HepG2 (cell line): ENCODE data around the gene RPS19. TPM values are rescaled to one million over a fixed set of nuclear protein-coding genes. Genes with fewer than 3 reads are reported as not detected.

Experiments
- CHCHD3 ChIP-seq: sonication (generic); formaldehyde crosslinking; IDR thresholded peaks from 2 replicates; pipeline ENCODE4 v1.8.0; 2022; ENCODE audit warnings: mild to moderate bottlenecking, missing genetic modification reagents, moderate library complexity
- ELF1 ChIP-seq: sonication (generic); formaldehyde crosslinking; IDR thresholded peaks from 2 replicates; pipeline ENCODE4 v1.4.0; 2020; ENCODE audit warnings: missing genetic modification reagents
- JDP2 ChIP-seq: sonication (generic); formaldehyde crosslinking; IDR thresholded peaks from 2 replicates; pipeline ENCODE4 v1.8.1; 2022; ENCODE audit warnings: missing genetic modification reagents, borderline replicate concordance
- KLF16 ChIP-seq, 2 experiments: sonication (generic) in 1 of 2; formaldehyde crosslinking in 1 of 2; IDR thresholded peaks; 2 replicates each; pipeline versions ENCODE4 v1.6.1 to v1.8.0; 2016 to 2023; ENCODE audit warnings: missing genetic modification reagents in 2 of 2, missing compliant biosample characterization in 1 of 2
- PRDM10 ChIP-seq: sonication (generic); formaldehyde crosslinking; IDR thresholded peaks from 2 replicates; pipeline ENCODE4 v1.4.0; 2020; ENCODE audit warnings: low read depth, missing genetic modification reagents
- RFXANK ChIP-seq: IDR thresholded peaks from 2 replicates; pipeline ENCODE4 v1.6.1; 2016
- SNAPC4 ChIP-seq: sonication (generic); formaldehyde crosslinking; IDR thresholded peaks from 2 replicates; pipeline ENCODE4 v1.4.0; 2020; ENCODE audit warnings: mild to moderate bottlenecking, missing genetic modification reagents
- THAP11 ChIP-seq: IDR thresholded peaks from 2 replicates; pipeline ENCODE4 v1.6.1; 2016; ENCODE audit warnings: missing biosample characterization, missing genetic modification reagents
- THAP7 ChIP-seq: sonication (generic); formaldehyde crosslinking; IDR thresholded peaks from 2 replicates; pipeline ENCODE4 v1.8.1; 2023; ENCODE audit warnings: mild to moderate bottlenecking, missing genetic modification reagents
- THAP8 ChIP-seq: sonication (generic); formaldehyde crosslinking; IDR thresholded peaks from 2 replicates; pipeline ENCODE4 v1.5.1; 2020; ENCODE audit warnings: missing genetic modification reagents, mild to moderate bottlenecking, borderline replicate concordance
- ZBTB14 ChIP-seq: sonication (generic); formaldehyde crosslinking; IDR thresholded peaks from 2 replicates; pipeline ENCODE4 v1.4.0; 2020; ENCODE audit warnings: missing genetic modification reagents
- ZMAT3 ChIP-seq: sonication (generic); formaldehyde crosslinking; conservative IDR thresholded peaks from 2 replicates; pipeline ENCODE4 v1.7.0; 2021; ENCODE audit warnings: missing genetic modification reagents
- ZNF253 ChIP-seq: sonication (generic); formaldehyde crosslinking; IDR thresholded peaks from 2 replicates; pipeline ENCODE4 v1.8.0; 2022; ENCODE audit warnings: mild to moderate bottlenecking, missing genetic modification reagents, borderline replicate concordance
- ZNF564 ChIP-seq: sonication (generic); formaldehyde crosslinking; IDR thresholded peaks from 2 replicates; pipeline ENCODE4 v1.8.1; 2023; ENCODE audit warnings: mild to moderate bottlenecking, missing genetic modification reagents
- ZNF597 ChIP-seq: sonication (generic); formaldehyde crosslinking; IDR thresholded peaks from 2 replicates; pipeline ENCODE4 v1.5.0; 2020; ENCODE audit warnings: missing genetic modification reagents
- ZNF83 ChIP-seq: sonication (generic); formaldehyde crosslinking; IDR thresholded peaks from 2 replicates; pipeline ENCODE4 v1.4.0; 2020; ENCODE audit warnings: missing genetic modification reagents, mild to moderate bottlenecking, borderline replicate concordance
- polyA plus RNA-seq, 8 experiments: library from polyadenylated mRNA; depleted of rRNA in 3 of 8; stranded (reverse) in 7 of 8; unstranded in 1 of 8; fragments of >200 nt; fragmentation: Illumina TruSeq in 4 of 8; extraction: Trizol in 4 of 8; gene quantifications; 2 replicates each; pipeline versions ENCODE4 v1.2.1 to v1.2.3, GENCODE V29; 2011 to 2016; ENCODE audit warnings: low read depth in 4 of 8, missing spikeins in 1 of 8, mixed read lengths in 1 of 8; ENCODE audit not compliant: insufficient read depth in 1 of 8
- total RNA-seq, 5 experiments: library from RNA; depleted of rRNA; stranded (reverse); fragments of >200 nt; fragmentation: Illumina TruSeq; extraction: Trizol; gene quantifications; 2 replicates each; pipeline ENCODE4 v1.2.3, GENCODE V29; 2016; ENCODE audit warnings: low read depth in 1 of 5

RPS19 gene
- total and polyA plus RNA-seq, 2 of the 13 experiments (the other 11 are each of a cell fraction or from before 2014, with no cell fraction given) = 1,983 to 4,758 TPM

GRCh38 chr19:41904118-41904870, 44.2 kb downstream of the RPS19 start (continued):
- TF ChIP-seq ZNF597 = no peak
- TF ChIP-seq JDP2 (CRISPR knock-in tag) = no peak
- no peak for TF ChIP-seq SNAPC4 (CRISPR knock-in tag)
- peak; percentile 62; the same call in 1 of the 2 replicates for TF ChIP-seq ELF1 (CRISPR knock-in tag)
- TF ChIP-seq ZNF83 (CRISPR knock-in tag) = no peak
- no peak for TF ChIP-seq ZNF253
- TF ChIP-seq KLF16 (CRISPR knock-in tag; IDR thresholded peaks at IDR 0.05) = peak in 1 of 2 experiments; percentile 78; a peak in 2 of 4 replicates
- no peak for TF ChIP-seq ZBTB14 (CRISPR knock-in tag)
- TF ChIP-seq THAP7 (CRISPR knock-in tag) = no peak
- TF ChIP-seq THAP11 = peak; percentile 63
- TF ChIP-seq ZMAT3 = no peak
- TF ChIP-seq RFXANK = no peak
- TF ChIP-seq CHCHD3 = no peak
- TF ChIP-seq ZNF564 = no peak
- no peak for TF ChIP-seq THAP8
- peak; percentile 44; the same call in 1 of the 2 replicates for TF ChIP-seq PRDM10 (CRISPR knock-in tag)
